Chondrocyte (in vitro differentiated cells): ENCODE results near the gene ANKH. TPM values are rescaled to one million over a fixed set of nuclear protein-coding genes. Genes with fewer than 3 reads are reported as not detected.
A peak's percentile ranks its signal among the peaks of the same experiment; 100 is the strongest.

Experiments
- DNase-seq: peaks from one replicate; pipeline ENCODE4 v3.0.0; 2021; ENCODE audit warnings: mixed read lengths, low spot score
- H3K27ac Mint-ChIP-seq: one replicate; pipeline ENCODE4 v1.8.0; 2021; ENCODE audit warnings: mild to moderate bottlenecking, moderate library complexity, mixed read lengths; ENCODE audit not compliant: unreplicated experiment
- H3K27me3 Mint-ChIP-seq: 2 replicates; pipeline ENCODE4 v1.8.0; 2021; ENCODE audit warnings: low read depth, mixed read lengths
- H3K36me3 Mint-ChIP-seq: 2 replicates; pipeline ENCODE4 v1.8.0; 2021; ENCODE audit warnings: low read depth, mixed read lengths
- H3K4me1 Mint-ChIP-seq: 2 replicates; pipeline ENCODE4 v1.8.0; 2021; ENCODE audit warnings: low read depth, mild to moderate bottlenecking, mixed read lengths
- H3K4me3 Mint-ChIP-seq: one replicate; pipeline ENCODE4 v1.8.0; 2021; ENCODE audit warnings: mild to moderate bottlenecking, moderate library complexity, mixed read lengths; ENCODE audit not compliant: unreplicated experiment
- H3K9me3 Mint-ChIP-seq: 2 replicates; pipeline ENCODE4 v1.8.0; 2021; ENCODE audit warnings: low read depth, mixed read lengths
- CTCF ChIP-seq: fragments of 200-600 bp; sonication (generic); IDR thresholded peaks from 2 replicates; pipeline ENCODE4 v1.5.0; 2021; ENCODE audit warnings: antibody characterized with exemption, mild to moderate bottlenecking, moderate library complexity
- total RNA-seq: library from RNA; stranded (reverse); gene quantifications from 3 replicates; pipeline ENCODE4 v1.2.1, GENCODE V29; 2021

The ANKH gene
- total RNA-seq, 1 donor from 2014 or later = 114 TPM

- Mint-ChIP-seq H3K4me1 (peaks cover 37% of the 10 kb centered on the region), H3K9me3 (no peaks in the 10 kb centered on the region)
Measured at GRCh38 chr5:14741131-14741530, 130.4 kb downstream of the ANKH start.

GRCh38 chr5:14739981-14740380, 131.6 kb downstream of the ANKH start:
- DNase-seq = no peak
- H3K27ac Mint-ChIP-seq = no peak overlapping the region
- H3K9me3 Mint-ChIP-seq = no peaks in the 10 kb centered on the region
- H3K36me3 Mint-ChIP-seq = peaks cover 26% of the 10 kb centered on the region
- TF ChIP-seq CTCF = no peak
- no peaks in the 10 kb centered on the region for H3K27me3 Mint-ChIP-seq
- no peak overlapping the region for H3K4me3 Mint-ChIP-seq
- peaks cover 37% of the 10 kb centered on the region for H3K4me1 Mint-ChIP-seq

More at GRCh38 chr5:14741131-14741530, 130.4 kb downstream of the ANKH start:
- H3K27ac Mint-ChIP-seq = no peak overlapping the region
- no peaks in the 10 kb centered on the region for H3K27me3 Mint-ChIP-seq
- no peak overlapping the region for H3K4me3 Mint-ChIP-seq
- DNase-seq = no peak
- no peak for TF ChIP-seq CTCF
- H3K36me3 Mint-ChIP-seq = peaks cover 27% of the 10 kb centered on the region

- peaks cover 26% of the 10 kb centered on the region for H3K36me3 Mint-ChIP-seq
- H3K4me1 Mint-ChIP-seq = peaks cover 37% of the 10 kb centered on the region
- no peak for DNase-seq
- peak overlapping the region; percentile 66 for H3K27ac Mint-ChIP-seq
- H3K27me3 Mint-ChIP-seq = no peaks in the 10 kb centered on the region
- H3K4me3 Mint-ChIP-seq = no peak overlapping the region
- no peak for TF ChIP-seq CTCF
- no peaks in the 10 kb centered on the region for H3K9me3 Mint-ChIP-seq
Measured at GRCh38 chr5:14739538-14739937, 132.0 kb downstream of the ANKH start.

GRCh38 chr5:14738050-14738449, 133.5 kb downstream of the ANKH start:
- no peak for TF ChIP-seq CTCF
- Mint-ChIP-seq H3K4me1 (peaks cover 22% of the 10 kb centered on the region), H3K36me3 (peaks cover 25% of the 10 kb centered on the region), H3K9me3 (no peaks in the 10 kb centered on the region), H3K27me3 (no peaks in the 10 kb centered on the region), H3K4me3 (no peak overlapping the region), H3K27ac (no peak overlapping the region)
- no peak for DNase-seq

- no peak overlapping the region for H3K4me3 Mint-ChIP-seq
- no peak for TF ChIP-seq CTCF
- no peak for DNase-seq
Measured at GRCh38 chr5:14737291-14737690, 134.3 kb downstream of the ANKH start.

More at GRCh38 chr5:14737291-14737690, 134.3 kb downstream of the ANKH start:
- peaks cover 21% of the 10 kb centered on the region for H3K4me1 Mint-ChIP-seq
- no peak overlapping the region for H3K27ac Mint-ChIP-seq
- peaks cover 23% of the 10 kb centered on the region for H3K36me3 Mint-ChIP-seq
- H3K27me3 Mint-ChIP-seq = no peaks in the 10 kb centered on the region
- no peaks in the 10 kb centered on the region for H3K9me3 Mint-ChIP-seq
